NCI-H1048 (cell line): Measurements from ENCODE around the gene ST6GAL1.

Experiments
- DNase-seq: peaks from one replicate; lab custom pipeline; 2025; lab: John Stamatoyannopoulos, UW

ST6GAL1 gene

DNA sequence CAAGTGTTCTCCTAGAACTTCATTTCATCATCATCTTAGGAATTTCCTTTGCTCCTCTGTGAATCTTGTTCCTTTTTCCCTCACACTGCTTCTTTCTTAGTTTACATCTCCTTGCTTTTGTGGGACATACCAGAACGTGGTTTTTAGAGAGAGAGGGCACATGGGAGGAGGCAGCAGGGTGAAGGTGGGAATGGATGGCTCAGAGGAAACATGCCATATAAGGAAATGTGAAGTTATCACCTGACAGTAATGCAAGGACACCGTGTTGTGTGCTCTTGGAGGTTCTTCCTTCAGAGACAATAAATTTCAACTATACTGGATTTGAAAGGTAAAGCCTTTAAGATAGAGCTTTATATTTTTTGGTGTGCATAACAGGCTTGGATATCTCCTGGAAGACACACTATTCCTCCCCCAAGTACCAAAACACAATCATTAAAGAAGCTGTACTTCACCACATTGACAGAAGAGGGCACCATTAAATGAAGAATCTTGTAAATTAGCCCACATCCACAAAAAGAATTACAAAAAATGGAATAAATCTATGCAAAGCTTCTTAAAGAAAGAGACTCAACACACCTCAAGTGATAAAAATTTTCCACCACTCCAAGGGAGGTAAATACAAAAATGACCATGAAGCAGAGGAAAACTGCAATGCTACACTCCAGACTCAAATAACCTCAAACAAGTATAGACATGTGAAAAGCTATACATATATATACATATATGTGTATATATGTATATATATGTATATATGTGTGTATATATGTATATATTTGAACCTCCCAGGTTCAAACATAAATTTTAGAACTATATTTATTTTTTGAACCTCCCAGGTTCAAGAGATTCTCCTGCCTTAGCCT is 182.8 kb downstream of the ST6GAL1 start:
- no peak for DNase-seq

- DNase-seq: no peak
Measured at GRCh38 chr3:187114511-187114910, 184.2 kb downstream of the ST6GAL1 start.

DNA sequence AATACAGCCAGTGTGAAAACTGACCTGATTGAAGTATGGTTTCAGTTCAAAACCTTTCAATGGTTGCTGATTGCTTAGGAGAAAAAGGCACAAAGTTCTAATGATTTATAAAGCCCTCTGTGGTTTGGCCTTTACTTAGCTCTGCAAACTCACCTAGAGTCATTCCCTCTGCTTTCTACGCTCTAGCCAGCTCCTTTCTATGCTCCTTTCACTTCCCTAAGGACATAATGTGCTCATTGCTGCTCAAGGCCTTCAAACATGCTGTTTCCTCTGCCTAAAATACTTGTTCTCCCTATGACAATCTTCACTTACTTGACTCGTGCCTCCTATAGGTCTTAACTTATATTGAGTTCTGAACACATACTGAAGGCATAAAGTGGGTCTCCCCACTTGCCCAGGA is 190.0 kb downstream of the ST6GAL1 start:
- DNase-seq: no peak

GRCh38 chr3:187122261-187122660 is 191.9 kb downstream of the ST6GAL1 start:
- no peak for DNase-seq

DNA sequence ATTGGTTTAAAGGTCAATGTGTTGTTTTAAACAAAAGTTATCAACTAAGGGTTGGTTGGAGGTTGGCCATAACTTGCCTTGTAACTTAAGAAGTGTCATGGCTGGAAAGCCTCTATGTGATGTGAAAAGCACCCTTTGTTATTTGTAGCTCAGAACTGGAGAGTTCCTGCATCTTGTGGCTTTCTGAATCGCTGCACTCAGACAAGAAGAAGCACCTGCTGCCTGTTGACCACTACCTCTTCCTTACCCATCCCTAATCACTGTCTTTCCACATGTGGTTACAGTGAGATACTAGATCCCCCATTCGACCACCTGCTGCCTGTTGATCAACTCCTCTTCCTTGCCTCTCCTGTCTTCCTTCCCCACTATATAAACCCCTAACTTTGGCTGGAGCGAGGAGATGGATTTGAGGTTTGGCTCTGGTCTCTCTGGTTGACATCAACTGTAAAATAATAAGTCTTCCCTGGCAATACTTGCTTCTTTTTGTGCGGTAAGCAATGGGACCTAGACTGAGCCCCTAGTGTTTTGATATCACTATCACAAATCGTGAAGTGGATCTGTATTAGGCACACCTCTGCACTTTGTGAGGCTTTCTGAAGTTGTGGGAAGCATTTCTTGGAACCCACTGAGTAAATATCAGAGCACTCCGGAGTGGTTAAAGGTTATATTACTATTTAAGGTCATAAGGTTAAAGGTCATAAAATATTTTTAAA is 195.1 kb downstream of the ST6GAL1 start:
- DNase-seq: no peak
